Measurements from ENCODE around the gene AMDHD2.

- TF ChIP-seq POLR2A (IDR thresholded peaks at IDR 0.05) (no peak), POLR2AphosphoS5 (IDR thresholded peaks at IDR 0.05) (no peak), EP300 (IDR thresholded peaks at IDR 0.05) (no peak)
- TF ChIP-seq, protein P1, sequence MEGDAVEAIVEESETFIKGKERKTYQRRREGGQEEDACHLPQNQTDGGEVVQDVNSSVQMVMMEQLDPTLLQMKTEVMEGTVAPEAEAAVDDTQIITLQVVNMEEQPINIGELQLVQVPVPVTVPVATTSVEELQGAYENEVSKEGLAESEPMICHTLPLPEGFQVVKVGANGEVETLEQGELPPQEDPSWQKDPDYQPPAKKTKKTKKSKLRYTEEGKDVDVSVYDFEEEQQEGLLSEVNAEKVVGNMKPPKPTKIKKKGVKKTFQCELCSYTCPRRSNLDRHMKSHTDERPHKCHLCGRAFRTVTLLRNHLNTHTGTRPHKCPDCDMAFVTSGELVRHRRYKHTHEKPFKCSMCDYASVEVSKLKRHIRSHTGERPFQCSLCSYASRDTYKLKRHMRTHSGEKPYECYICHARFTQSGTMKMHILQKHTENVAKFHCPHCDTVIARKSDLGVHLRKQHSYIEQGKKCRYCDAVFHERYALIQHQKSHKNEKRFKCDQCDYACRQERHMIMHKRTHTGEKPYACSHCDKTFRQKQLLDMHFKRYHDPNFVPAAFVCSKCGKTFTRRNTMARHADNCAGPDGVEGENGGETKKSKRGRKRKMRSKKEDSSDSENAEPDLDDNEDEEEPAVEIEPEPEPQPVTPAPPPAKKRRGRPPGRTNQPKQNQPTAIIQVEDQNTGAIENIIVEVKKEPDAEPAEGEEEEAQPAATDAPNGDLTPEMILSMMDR (IDR thresholded peaks at IDR 0.05): no peak
These were observed 49.0 kb upstream of the AMDHD2 start, which contains the start of gene NTN3 for GRCh38 chr16:2471016-2471652.

Data from sigmoid colon (tissue), 4 donors.